GM12892 (cell line): ENCODE measurements around the gene MARCKS.

Source experiments
- POLR2A ChIP-seq: IDR thresholded peaks from 2 replicates; pipeline ENCODE4 v1.6.1; 2011; ENCODE audit warnings: low read depth, low read length, control low read depth
- POLR2AphosphoS5 ChIP-seq: IDR thresholded peaks from 2 replicates; pipeline ENCODE4 v1.6.1; 2011; ENCODE audit warnings: low read depth, low read length, control low read depth

- TF ChIP-seq POLR2AphosphoS5 (no peak), POLR2A (no peak)
Observed at GRCh38 chr6:113830140-113830539, 27.0 kb upstream of the MARCKS start.
